HepG2 (cell line): ENCODE results near the gene KDM4F. TPM values are rescaled to one million over a fixed set of nuclear protein-coding genes. Genes with fewer than 3 reads are reported as not detected.

Experiments used
- ARNTL ChIP-seq: sonication (generic); formaldehyde crosslinking; IDR thresholded peaks from 2 replicates; pipeline ENCODE4 v1.4.0; 2020; ENCODE audit warnings: mild to moderate bottlenecking, missing genetic modification reagents
- CHD4 ChIP-seq: fragments of 200-600 bp; sonication (generic); IDR thresholded peaks from 2 replicates; pipeline ENCODE4 v1.7.0; 2017; ENCODE audit warnings: mild to moderate bottlenecking, low read length, borderline replicate concordance
- ERF ChIP-seq: IDR thresholded peaks from 2 replicates; pipeline ENCODE4 v1.6.1; 2018; ENCODE audit warnings: missing biosample characterization, missing genetic modification reagents
- FOXP1 ChIP-seq, 2 experiments: fragments of 450-650 bp in 1 of 2; IDR thresholded peaks; 2 replicates each; pipeline ENCODE4 v1.6.1; 2017 to 2018; ENCODE audit warnings: antibody characterized with exemption in 1 of 2
- KDM5A ChIP-seq: fragments of 200-600 bp; sonication (generic); IDR thresholded peaks from 2 replicates; pipeline ENCODE4 v1.7.0; 2018; ENCODE audit warnings: antibody characterized with exemption, mild to moderate bottlenecking, low read length, borderline replicate concordance
- MTF2 ChIP-seq: sonication (generic); formaldehyde crosslinking; IDR thresholded peaks from 2 replicates; pipeline ENCODE4 v1.5.0; 2020; ENCODE audit warnings: missing genetic modification reagents, borderline replicate concordance
- TAF1 ChIP-seq: sonication (generic); formaldehyde crosslinking; IDR thresholded peaks from 2 replicates; pipeline ENCODE4 v1.4.0; 2020; ENCODE audit warnings: missing genetic modification reagents
- THRA ChIP-seq: sonication (generic); formaldehyde crosslinking; IDR thresholded peaks from 2 replicates; pipeline ENCODE4 v1.4.0; 2020; ENCODE audit warnings: missing genetic modification reagents, borderline replicate concordance
- ZNF225 ChIP-seq: sonication (generic); formaldehyde crosslinking; IDR thresholded peaks from 2 replicates; pipeline ENCODE4 v1.4.0; 2020; ENCODE audit warnings: mild to moderate bottlenecking, missing genetic modification reagents
- ZNF496 ChIP-seq: sonication (generic); formaldehyde crosslinking; IDR thresholded peaks from 2 replicates; pipeline ENCODE4 v1.8.1; 2023; ENCODE audit warnings: mild to moderate bottlenecking, moderate library complexity, missing genetic modification reagents; ENCODE audit not compliant: insufficient replicate concordance
- ZNF788 ChIP-seq: sonication (generic); formaldehyde crosslinking; IDR thresholded peaks from 2 replicates; pipeline ENCODE4 v1.5.0; 2020; ENCODE audit warnings: mild to moderate bottlenecking, missing genetic modification reagents, borderline replicate concordance
- ZXDC ChIP-seq: sonication (generic); formaldehyde crosslinking; IDR thresholded peaks from 2 replicates; pipeline ENCODE4 v1.5.0; 2020; ENCODE audit warnings: mild to moderate bottlenecking, missing genetic modification reagents
- polyA plus RNA-seq, 8 experiments: library from polyadenylated mRNA; depleted of rRNA in 3 of 8; stranded (reverse) in 7 of 8; unstranded in 1 of 8; fragments of >200 nt; fragmentation: Illumina TruSeq in 4 of 8; extraction: Trizol in 4 of 8; gene quantifications; 2 replicates each; pipeline versions ENCODE4 v1.2.1 to v1.2.3, GENCODE V29; 2011 to 2016; ENCODE audit warnings: low read depth in 4 of 8, missing spikeins in 1 of 8, mixed read lengths in 1 of 8; ENCODE audit not compliant: insufficient read depth in 1 of 8
- total RNA-seq, 5 experiments: library from RNA; depleted of rRNA; stranded (reverse); fragments of >200 nt; fragmentation: Illumina TruSeq; extraction: Trizol; gene quantifications; 2 replicates each; pipeline ENCODE4 v1.2.3, GENCODE V29; 2016; ENCODE audit warnings: low read depth in 1 of 5

The KDM4F gene
- total and polyA plus RNA-seq, 2 of the 13 experiments (the other 11 are each of a cell fraction or from before 2014, with no cell fraction given): not detected

- TF ChIP-seq ZXDC (CRISPR knock-in tag) (no peak), MTF2 (CRISPR knock-in tag) (no peak), KDM5A (peak; percentile 12; the same call in 1 of the 2 replicates), TAF1 (CRISPR knock-in tag) (peak; percentile 69), THRA (CRISPR knock-in tag) (no peak), FOXP1 (IDR thresholded peaks at IDR 0.05) (no peak), FOXP1 (CRISPR knock-in tag; IDR thresholded peaks at IDR 0.05) (peak; percentile 64), ZNF788 (CRISPR knock-in tag) (no peak), ZNF496 (CRISPR knock-in tag) (no peak), ARNTL (CRISPR knock-in tag) (no peak), CHD4 (no peak), ERF (CRISPR knock-in tag) (peak; percentile 70; the same call in 1 of the 2 replicates), ZNF225 (CRISPR knock-in tag) (no peak)
- TF ChIP-seq, all 625 proteins: peak for 123
Observed at GRCh38 chr11:95068549-95068948, 19.3 kb downstream of the KDM4F start (continued).
